Iris pigment epithelial cell (primary cell): ENCODE measurements around the gene USP30.

Experiments
- DNase-seq: peaks from one replicate; pipeline ENCODE4 v3.0.0-alpha.2; 2011; ENCODE audit warnings: low read depth

Gene USP30

DNA sequence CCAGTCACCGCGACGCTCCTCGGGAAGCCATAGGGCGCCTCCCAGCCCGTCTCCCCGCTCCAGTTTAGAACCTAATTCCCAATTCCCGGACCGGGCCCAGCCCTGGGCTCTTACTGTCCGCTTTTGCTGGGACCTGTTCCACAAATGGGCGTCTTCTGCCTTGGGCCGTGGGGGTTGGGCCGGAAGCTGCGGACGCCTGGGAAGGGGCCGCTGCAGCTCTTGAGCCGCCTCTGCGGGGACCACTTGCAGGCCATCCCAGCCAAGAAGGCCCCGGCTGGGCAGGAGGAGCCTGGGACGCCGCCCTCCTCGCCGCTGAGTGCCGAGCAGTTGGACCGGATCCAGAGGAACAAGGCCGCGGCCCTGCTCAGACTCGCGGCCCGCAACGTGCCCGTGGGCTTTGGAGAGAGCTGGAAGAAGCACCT is 45.8 kb downstream of the USP30 start:
- DNase-seq, result peak; percentile 62

GRCh38 chr12:109098651-109099050 is 46.3 kb downstream of the USP30 start:
- DNase-seq, result no peak

DNA sequence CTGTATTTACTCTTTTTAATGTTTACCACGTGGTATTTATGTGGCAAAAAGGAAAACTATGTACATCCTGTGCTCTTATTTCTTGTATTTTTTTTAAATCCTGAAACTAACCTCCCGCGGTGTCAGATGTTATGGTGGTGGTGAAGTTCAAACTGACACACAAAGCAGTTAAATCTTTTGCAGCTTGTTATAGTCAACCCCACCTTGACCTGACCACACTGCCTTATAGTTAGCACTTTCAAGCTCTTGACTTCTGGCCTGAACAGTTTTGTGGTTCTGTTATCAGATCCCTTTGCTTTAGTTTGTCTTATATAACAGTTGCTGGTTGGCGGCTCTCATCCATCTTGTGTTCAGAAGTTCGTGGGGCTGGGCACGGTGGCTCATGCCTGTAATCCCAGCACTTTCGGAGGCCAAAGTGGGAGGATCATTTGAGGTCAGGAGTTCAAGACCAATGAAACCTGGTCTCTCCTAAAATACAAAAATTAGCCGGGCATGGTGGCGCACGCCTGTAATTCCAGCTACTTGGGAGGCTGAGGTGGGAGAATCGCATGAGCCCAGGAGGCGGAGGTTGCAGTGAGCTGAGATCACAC is 47.1 kb downstream of the USP30 start:
- DNase-seq, result peak; percentile 27

GRCh38 chr12:109100741-109101140 is 48.4 kb downstream of the USP30 start:
- no peak for DNase-seq

GRCh38 chr12:109102491-109102890 is 50.1 kb downstream of the USP30 start:
- DNase-seq, result no peak

GRCh38 chr12:109105176-109105575 is 52.8 kb downstream of the USP30 start:
- DNase-seq, result no peak

- no peak for DNase-seq
Observed at GRCh38 chr12:109109746-109110350, 57.5 kb downstream of the USP30 start.

GRCh38 chr12:109110988-109111495 is 58.7 kb downstream of the USP30 start:
- peak; percentile 82 for DNase-seq

GRCh38 chr12:109112720-109113465 is 60.5 kb downstream of the USP30 start:
- DNase-seq, result no peak

- no peak for DNase-seq
Observed at GRCh38 chr12:109113661-109114321, 61.4 kb downstream of the USP30 start.

GRCh38 chr12:109114644-109115043 is 62.3 kb downstream of the USP30 start:
- no peak for DNase-seq

DNA sequence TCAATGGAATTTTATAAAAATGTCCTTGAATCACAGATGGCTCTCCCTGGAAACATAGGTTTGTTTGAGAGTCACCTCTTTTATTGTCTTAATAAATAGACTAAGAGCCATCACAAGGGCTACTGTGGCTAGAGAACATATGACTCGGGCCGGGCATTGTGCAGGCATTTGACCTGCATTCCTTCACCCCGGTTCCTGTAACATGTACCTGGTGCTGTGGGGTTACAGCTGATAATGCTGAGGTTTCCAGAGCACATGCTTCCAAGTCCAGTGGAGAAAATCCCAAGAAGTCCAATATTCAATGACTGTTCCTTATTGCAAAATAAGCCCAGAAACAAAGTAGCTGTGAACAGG is 63.0 kb downstream of the USP30 start:
- DNase-seq, result no peak

GRCh38 chr12:109115758-109116610 is 63.6 kb downstream of the USP30 start, which contains the start of gene ACACB:
ACACB (plus strand) TSS chr12:109116587; CDS start chr12:109139406, 22,819 bp downstream.
- no peak for DNase-seq

DNA sequence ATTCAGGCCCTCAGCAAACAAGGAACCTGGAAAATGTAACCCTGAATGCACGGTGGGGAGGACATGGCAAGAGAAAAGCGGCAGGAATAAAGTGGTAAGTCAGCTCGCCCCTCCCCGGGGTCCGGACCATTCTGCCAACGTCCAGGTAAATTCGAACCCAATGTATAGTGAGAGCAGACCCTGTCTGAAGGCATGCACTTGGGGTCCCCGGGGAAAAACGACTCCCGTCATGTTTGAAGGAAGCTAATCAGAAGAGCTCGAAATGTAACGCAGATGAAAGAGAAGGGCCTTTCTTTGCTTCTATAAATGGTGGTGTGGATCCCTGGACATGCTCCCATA is 64.2 kb downstream of the USP30 start:
- no peak for DNase-seq

GRCh38 chr12:109120095-109120494 is 67.7 kb downstream of the USP30 start:
- DNase-seq, result no peak

DNA sequence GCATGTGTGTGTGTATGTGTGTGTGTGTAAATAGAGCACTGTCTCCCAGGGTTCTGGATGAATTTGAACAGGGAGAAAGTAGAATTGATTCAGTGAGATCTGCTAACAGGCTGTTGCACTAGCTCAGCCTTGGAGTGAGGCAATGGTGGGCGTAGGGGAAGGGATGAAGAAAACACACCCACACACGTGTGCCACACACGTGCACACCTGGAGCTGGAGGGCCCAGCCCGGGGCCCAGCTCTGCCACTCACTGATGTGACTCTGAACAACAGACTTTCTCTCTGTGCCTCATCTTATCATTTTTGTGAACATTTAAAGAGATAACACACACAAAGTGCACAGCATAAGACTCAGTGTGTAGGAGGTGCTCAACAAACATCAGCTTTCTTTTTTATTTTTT is 68.2 kb downstream of the USP30 start:
- no peak for DNase-seq

DNA sequence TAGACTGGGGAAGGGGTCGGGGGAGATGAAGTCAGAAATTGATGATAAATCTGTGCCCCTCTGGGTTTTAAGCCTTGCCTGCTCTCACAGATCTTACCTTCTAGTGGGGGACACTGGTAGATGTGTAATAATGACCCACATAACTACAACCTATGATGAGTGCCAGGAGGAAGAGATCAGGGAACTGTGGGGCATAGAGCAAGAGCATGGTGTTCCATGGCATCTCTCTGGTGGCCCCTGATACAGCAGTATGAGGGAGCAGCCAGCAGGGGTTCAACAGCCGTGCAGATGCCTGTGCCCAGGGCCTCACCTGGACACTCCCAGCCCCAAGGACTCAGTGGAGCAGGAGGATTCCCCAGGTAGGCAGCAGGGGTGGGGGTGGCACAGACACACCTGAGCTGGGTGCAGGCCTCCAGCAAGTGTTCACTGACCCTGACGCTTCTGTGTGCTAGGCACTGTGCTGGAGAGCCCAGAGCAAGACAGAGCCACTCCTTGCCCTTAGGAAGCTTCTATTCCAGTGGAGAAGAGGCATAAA is 69.0 kb downstream of the USP30 start:
- no peak for DNase-seq

DNA sequence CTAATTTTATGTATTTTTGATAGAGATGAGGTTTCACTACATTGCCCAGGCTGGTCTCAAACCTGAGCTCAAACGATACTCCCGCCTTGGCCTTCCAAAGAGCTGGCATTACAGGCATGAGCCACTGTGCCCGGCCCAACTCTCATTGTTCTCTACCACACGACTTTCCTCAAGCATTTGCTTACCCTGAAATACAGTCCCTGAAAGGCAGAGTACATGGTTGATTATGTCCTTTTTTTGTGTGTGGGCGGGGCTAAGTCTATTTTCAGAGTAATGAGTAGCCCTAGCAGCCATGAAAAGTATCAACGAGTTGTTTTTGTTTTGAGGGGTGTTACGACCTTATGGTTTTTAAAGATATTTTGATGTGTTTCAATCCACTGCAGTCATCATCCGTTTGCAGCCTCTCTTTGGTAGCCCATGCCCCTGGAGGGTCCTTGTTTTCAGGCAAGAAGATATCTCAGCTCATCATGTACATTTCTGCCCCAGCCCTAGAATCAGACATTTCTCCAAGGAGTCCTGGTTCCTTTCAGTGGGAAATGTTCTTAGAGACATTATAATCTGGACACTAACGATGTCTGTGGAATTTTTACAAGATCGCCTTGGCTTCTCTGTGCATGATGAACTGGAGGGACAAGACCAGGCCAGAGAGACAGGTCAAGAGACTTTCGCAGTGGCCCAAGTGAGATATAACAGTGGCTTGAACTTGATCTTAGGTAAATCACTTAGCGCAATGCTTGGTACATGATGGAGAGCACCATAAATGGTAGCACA is 72.7 kb downstream of the USP30 start:
- DNase-seq, result no peak

DNA sequence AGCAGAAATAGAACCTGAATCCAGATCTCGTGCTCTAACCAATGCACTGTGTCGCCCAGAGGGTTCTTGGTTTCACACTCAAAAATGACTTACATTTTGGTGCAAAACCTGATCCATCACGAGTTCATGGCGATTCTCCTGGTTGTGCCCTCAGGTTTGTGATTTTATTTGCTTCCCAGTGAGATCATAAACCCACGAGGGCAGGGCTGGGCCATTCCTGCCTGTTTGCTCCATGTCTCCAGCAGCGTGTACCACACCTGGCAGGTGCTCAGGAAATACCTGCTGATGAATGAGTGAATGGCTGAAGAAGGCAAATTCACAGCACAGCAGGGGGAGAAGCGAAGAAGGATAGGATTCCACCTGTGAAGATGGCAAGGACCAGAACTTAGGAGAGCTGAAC is 73.4 kb downstream of the USP30 start:
- DNase-seq, result no peak

GRCh38 chr12:109126784-109127183 is 74.4 kb downstream of the USP30 start:
- DNase-seq, result no peak
